ENCODE measurements around the gene COL15A1. TPM values are rescaled to one million over a fixed set of nuclear protein-coding genes. Genes with fewer than 3 reads are reported as not detected.

COL15A1 gene
- total RNA-seq, 1 experiment from 2014 or later: 0.10 TPM

GRCh38 chr9:98998441-98999151, 54.9 kb downstream of the COL15A1 start:
- intact Hi-C loops (cut with micrococcal nuclease; ENCODE audit: unreplicated experiment) (loop anchor here (1.0 to 5.0 kb wide), 2 partner anchors 136 to 150 kb away; no protein-coding TSS in a partner anchor), in situ Hi-C loops (cut with HindIII; ENCODE audit: low pct_unique_long_range_greater_than_20kb, low sequenced_read_pairs) (no loop called here)
- ATAC-seq: peak; percentile 94
- POLR2A ChIA-PET: no interaction called here
- TF ChIP-seq POLR2AphosphoS5 (IDR thresholded peaks at IDR 0.05; ENCODE audit: low read depth, low read length): no peak
- no peak for TF ChIP-seq REST (IDR thresholded peaks at IDR 0.05; ENCODE audit: insufficient read depth in 1 of 2, low read depth in 2 of 2, low read length in 1 of 2)
- peak; percentile 85 for TF ChIP-seq CTCF (IDR thresholded peaks at IDR 0.05)
- no peak for TF ChIP-seq SIN3A (IDR thresholded peaks at IDR 0.05; ENCODE audit: borderline replicate concordance, insufficient read depth, low read depth, low read length)
- Histone ChIP-seq H3K27ac (ENCODE audit: low read length) (no peak overlapping the region), H3K27me3 (ENCODE audit: control insufficient read depth, insufficient read depth, low read length) (no peaks in the 10 kb centered on the region), H3K4me3 (ENCODE audit: low read depth in 2 of 2, low read length in 2 of 2) (no peak overlapping the region), H3K36me3 (ENCODE audit: control insufficient read depth, insufficient read depth, low read length) (no peaks in the 10 kb centered on the region), H3K9me3 (ENCODE audit: control insufficient read depth, insufficient read depth, low read depth, low read length) (no peaks in the 10 kb centered on the region), H3K4me1 (ENCODE audit: control insufficient read depth, insufficient read depth, low read length) (no peaks in the 10 kb centered on the region)
- DNase-seq (ENCODE audit: low read depth, low spot score): no peak
- CTCF ChIA-PET: interaction anchor here (0.9 to 1.2 kb wide), 2 partner anchors 137 to 150 kb away, joined by 4 to 5 read pairs; no protein-coding TSS in a partner anchor
- no TSS peak for BruUV-seq (replicated peaks)

- no peaks in the 10 kb centered on the region for H3K9me3 ChIP-seq (ENCODE audit: control insufficient read depth, insufficient read depth, low read depth, low read length)
- H3K4me1 ChIP-seq (ENCODE audit: control insufficient read depth, insufficient read depth, low read length): no peaks in the 10 kb centered on the region
- intact Hi-C loops (cut with micrococcal nuclease; ENCODE audit: unreplicated experiment): loop anchor here (5.0 kb wide), 1 partner anchor 137 kb away; no protein-coding TSS in a partner anchor
- no peak overlapping the region for H3K4me3 ChIP-seq (ENCODE audit: low read depth in 2 of 2, low read length in 2 of 2)
- ChIA-PET CTCF (interaction anchor here (0.9 to 1.2 kb wide), 2 partner anchors 138 to 151 kb away, joined by 4 to 5 read pairs; no protein-coding TSS in a partner anchor), POLR2A (no interaction called here)
- ATAC-seq (peak; percentile 53; the same call in 1 of the 2 replicates), DNase-seq (ENCODE audit: low read depth, low spot score) (no peak)
- no TSS peak for BruUV-seq (replicated peaks)
- H3K27ac ChIP-seq (ENCODE audit: low read length): no peak overlapping the region
- H3K36me3 ChIP-seq (ENCODE audit: control insufficient read depth, insufficient read depth, low read length): no peaks in the 10 kb centered on the region
- in situ Hi-C loops (cut with HindIII; ENCODE audit: low pct_unique_long_range_greater_than_20kb, low sequenced_read_pairs): no loop called here
- peak; percentile 61 for TF ChIP-seq CTCF (IDR thresholded peaks at IDR 0.05)
- TF ChIP-seq SIN3A (IDR thresholded peaks at IDR 0.05; ENCODE audit: borderline replicate concordance, insufficient read depth, low read depth, low read length): no peak
- TF ChIP-seq REST (IDR thresholded peaks at IDR 0.05; ENCODE audit: insufficient read depth in 1 of 2, low read depth in 2 of 2, low read length in 1 of 2): no peak
- no peak for TF ChIP-seq TCF7L2 (IDR thresholded peaks at IDR 0.05; ENCODE audit: low read depth, low read length)
- no peak for TF ChIP-seq POLR2AphosphoS5 (IDR thresholded peaks at IDR 0.05; ENCODE audit: low read depth, low read length)
- no peaks in the 10 kb centered on the region for H3K27me3 ChIP-seq (ENCODE audit: control insufficient read depth, insufficient read depth, low read length)
These were observed 55.4 kb downstream of the COL15A1 start for GRCh38 chr9:98999152-98999525.

Data from Panc1 (cell line).